Smooth muscle cell (in vitro differentiated cells): ENCODE measurements around the gene NMNAT2. TPM values are rescaled to one million over a fixed set of nuclear protein-coding genes. Genes with fewer than 3 reads are reported as not detected.

ENCODE experiments used
- DNase-seq: peaks from one replicate; lab custom pipeline; 2025; ENCODE audit not compliant: unreplicated experiment; lab: John Stamatoyannopoulos, UW
- H2AFZ ChIP-seq: fragments of 200-600 bp; sonication (generic); 2 replicates; pipeline ENCODE4 v1.6.0; 2016; ENCODE audit warnings: antibody characterized with exemption, low read depth, mild to moderate bottlenecking
- H3F3A ChIP-seq: fragments of 200-600 bp; sonication (generic); 2 replicates; pipeline ENCODE4 v1.6.0; 2017; ENCODE audit warnings: antibody characterized with exemption, low read depth
- H3K27ac ChIP-seq: fragments of 200-600 bp; sonication (generic); 2 replicates; pipeline ENCODE4 v1.5.1; 2016; ENCODE audit warnings: low read depth, mild to moderate bottlenecking
- H3K27me3 ChIP-seq: fragments of 200-600 bp; sonication (generic); 2 replicates; pipeline ENCODE4 v1.6.1; 2016; ENCODE audit warnings: low read depth, mild to moderate bottlenecking
- H3K36me3 ChIP-seq: fragments of 200-600 bp; sonication (generic); 2 replicates; pipeline ENCODE4 v1.5.1; 2016; ENCODE audit warnings: low read depth
- H3K4me1 ChIP-seq: fragments of 200-600 bp; sonication (generic); 2 replicates; pipeline ENCODE4 v1.5.1; 2016; ENCODE audit warnings: low read depth
- H3K4me2 ChIP-seq: fragments of 200-600 bp; sonication (generic); 2 replicates; pipeline ENCODE4 v1.6.0; 2016; ENCODE audit warnings: mild to moderate bottlenecking
- H3K4me3 ChIP-seq: fragments of 200-600 bp; sonication (generic); 2 replicates; pipeline ENCODE4 v1.5.1; 2016; ENCODE audit warnings: mild to moderate bottlenecking
- H3K79me2 ChIP-seq: fragments of 200-600 bp; sonication (generic); 2 replicates; pipeline ENCODE4 v1.6.0; 2016; ENCODE audit warnings: low read depth, mild to moderate bottlenecking
- H3K9ac ChIP-seq: fragments of 200-600 bp; sonication (generic); 2 replicates; pipeline ENCODE4 v1.6.0; 2016; ENCODE audit warnings: low read depth
- H3K9me3 ChIP-seq: fragments of 200-600 bp; sonication (generic); replicated peaks from 2 replicates; pipeline ENCODE4 v1.5.1; 2016; ENCODE audit warnings: low read depth
- H4K20me1 ChIP-seq: fragments of 200-600 bp; sonication (generic); 2 replicates; pipeline ENCODE4 v1.6.0; 2016; ENCODE audit warnings: low read depth
- CTCF ChIP-seq: fragments of 200-600 bp; sonication (generic); IDR thresholded peaks from 2 replicates; pipeline ENCODE4 v1.5.1; 2017; ENCODE audit warnings: borderline replicate concordance, mild to moderate bottlenecking, antibody characterized with exemption; ENCODE audit not compliant: insufficient read depth, poor library complexity, severe bottlenecking
- WGBS: methylation state at CpG from one replicate; pipeline ENCODE4 v1.1.7; 2016; ENCODE audit warnings: low lambda C conversion rate; 5-methylcytosine and 5-hydroxymethylcytosine counted together
- polyA plus RNA-seq: library from polyadenylated mRNA; unstranded; fragments of >200 nt; fragmentation: Nextera tagmentation; extraction: Ambion mirVana; gene quantifications from 2 replicates; pipeline ENCODE4 v1.2.1, GENCODE V29; 2016
- total RNA-seq: library from RNA; depleted of rRNA; stranded (reverse); fragments of >200 nt; gene quantifications from 2 replicates; pipeline ENCODE4 v1.2.3, GENCODE V29; 2014

Gene NMNAT2
- total and polyA plus RNA-seq, 2 experiments from 2014 or later: 0.22 to 0.43 TPM

- Histone ChIP-seq H3K9ac (no peak overlapping the region), H3K9me3 (no peaks in the 10 kb centered on the region), H2AFZ (no peak overlapping the region), H3K79me2 (no peaks in the 10 kb centered on the region), H3F3A (no peaks in the 10 kb centered on the region), H3K4me3 (no peak overlapping the region), H3K4me1 (peaks cover 17% of the 10 kb centered on the region), H3K27me3 (no peaks in the 10 kb centered on the region), H4K20me1 (no peaks in the 10 kb centered on the region), H3K27ac (no peak overlapping the region), H3K36me3 (no peaks in the 10 kb centered on the region), H3K4me2 (no peak overlapping the region)
- no peak for DNase-seq
- no peak for TF ChIP-seq CTCF
- 82% methylated on average over 13 of the region's 13 CpGs for WGBS
These were observed 203.0 kb downstream of the NMNAT2 start for GRCh38 chr1:183215076-183215720.

GRCh38 chr1:183214021-183214970 is 203.9 kb downstream of the NMNAT2 start:
- 90% methylated on average over 5 of the region's 5 CpGs for WGBS

GRCh38 chr1:183212870-183213269 is 205.3 kb downstream of the NMNAT2 start:
- no peak overlapping the region for H3K4me2 ChIP-seq
- H3K79me2 ChIP-seq: no peaks in the 10 kb centered on the region
- no peaks in the 10 kb centered on the region for H3K4me1 ChIP-seq
- H4K20me1 ChIP-seq: no peaks in the 10 kb centered on the region
- no peaks in the 10 kb centered on the region for H3K27me3 ChIP-seq
- H3F3A ChIP-seq: no peaks in the 10 kb centered on the region
- TF ChIP-seq CTCF: no peak
- 81% methylated on average over 1 of the region's 1 CpG for WGBS
- H3K36me3 ChIP-seq: no peaks in the 10 kb centered on the region
- DNase-seq: no peak
- H3K9ac ChIP-seq: no peak overlapping the region
- H3K9me3 ChIP-seq: no peaks in the 10 kb centered on the region
- H3K4me3 ChIP-seq: no peak overlapping the region
- no peak overlapping the region for H2AFZ ChIP-seq
- H3K27ac ChIP-seq: no peak overlapping the region

More at GRCh38 chr1:183214021-183214970, 203.9 kb downstream of the NMNAT2 start:
- Histone ChIP-seq H4K20me1 (no peaks in the 10 kb centered on the region), H3K4me3 (no peak overlapping the region), H3K9me3 (no peaks in the 10 kb centered on the region), H3K27ac (no peak overlapping the region), H3F3A (no peaks in the 10 kb centered on the region), H3K27me3 (no peaks in the 10 kb centered on the region), H3K9ac (no peak overlapping the region), H3K79me2 (no peaks in the 10 kb centered on the region), H3K36me3 (no peaks in the 10 kb centered on the region), H3K4me2 (no peak overlapping the region), H2AFZ (no peak overlapping the region), H3K4me1 (peaks cover 9% of the 10 kb centered on the region)
- TF ChIP-seq CTCF: no peak
- DNase-seq: no peak
